Measurements from ENCODE around the gene AFM. TPM values are rescaled to one million over a fixed set of nuclear protein-coding genes. Genes with fewer than 3 reads are reported as not detected.

AFM gene
- total RNA-seq, 1 donor from 2014 or later = not detected

DNA sequence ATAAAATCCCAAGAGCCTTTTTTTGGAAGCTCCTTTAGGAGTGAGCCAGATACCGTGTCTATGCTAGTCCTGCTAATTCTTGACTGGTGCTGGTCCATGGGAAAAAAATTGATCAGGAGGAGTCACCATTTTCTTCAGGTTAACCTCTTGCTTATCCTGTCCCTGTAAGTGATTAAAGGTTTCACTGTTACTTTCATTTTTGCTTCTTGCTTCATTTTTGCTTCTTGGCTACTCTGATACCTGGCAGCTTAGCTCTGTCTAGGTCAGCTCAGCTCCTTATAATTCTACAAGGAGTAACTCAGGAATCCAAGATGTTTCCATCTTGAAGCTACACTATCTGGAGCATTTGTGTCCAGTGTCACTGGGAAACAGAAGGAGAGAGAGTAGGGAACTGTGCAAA is 45.7 kb downstream of the AFM start:
- Mint-ChIP-seq H3K36me3 (no peaks in the 10 kb centered on the region), H3K9me3 (no peaks in the 10 kb centered on the region), H3K4me3 (no peak overlapping the region), H3K4me1 (no peaks in the 10 kb centered on the region), H3K27ac (no peak overlapping the region), H3K27me3 (ENCODE audit: insufficient read depth, low read depth) (peaks cover 3% of the 10 kb centered on the region)
- no peak for DNase-seq (ENCODE audit: low spot score)
- H4K20me1 ChIP-seq (ENCODE audit: low read depth) = no peaks in the 10 kb centered on the region
- no peak overlapping the region for H3K27ac ChIP-seq
- no peaks in the 10 kb centered on the region for H3K36me3 ChIP-seq
- no peaks in the 10 kb centered on the region for H3F3A ChIP-seq (ENCODE audit: low read depth)
- no peak overlapping the region for H2AFZ ChIP-seq (replicated peaks)
- H3K9me3 ChIP-seq (ENCODE audit: low read depth) = no peaks in the 10 kb centered on the region
- no peaks in the 10 kb centered on the region for H3K27me3 ChIP-seq
- H3K4me2 ChIP-seq = no peak overlapping the region
- H3K4me3 ChIP-seq = no peak overlapping the region
- H3K9ac ChIP-seq = no peak overlapping the region
- no peaks in the 10 kb centered on the region for H3K79me2 ChIP-seq (ENCODE audit: low read depth)
- TF ChIP-seq EZH2phosphoT487 (IDR thresholded peaks at IDR 0.05) (no peak), EZH2 (IDR thresholded peaks at IDR 0.05) (no peak)
- TF ChIP-seq, protein P1, sequence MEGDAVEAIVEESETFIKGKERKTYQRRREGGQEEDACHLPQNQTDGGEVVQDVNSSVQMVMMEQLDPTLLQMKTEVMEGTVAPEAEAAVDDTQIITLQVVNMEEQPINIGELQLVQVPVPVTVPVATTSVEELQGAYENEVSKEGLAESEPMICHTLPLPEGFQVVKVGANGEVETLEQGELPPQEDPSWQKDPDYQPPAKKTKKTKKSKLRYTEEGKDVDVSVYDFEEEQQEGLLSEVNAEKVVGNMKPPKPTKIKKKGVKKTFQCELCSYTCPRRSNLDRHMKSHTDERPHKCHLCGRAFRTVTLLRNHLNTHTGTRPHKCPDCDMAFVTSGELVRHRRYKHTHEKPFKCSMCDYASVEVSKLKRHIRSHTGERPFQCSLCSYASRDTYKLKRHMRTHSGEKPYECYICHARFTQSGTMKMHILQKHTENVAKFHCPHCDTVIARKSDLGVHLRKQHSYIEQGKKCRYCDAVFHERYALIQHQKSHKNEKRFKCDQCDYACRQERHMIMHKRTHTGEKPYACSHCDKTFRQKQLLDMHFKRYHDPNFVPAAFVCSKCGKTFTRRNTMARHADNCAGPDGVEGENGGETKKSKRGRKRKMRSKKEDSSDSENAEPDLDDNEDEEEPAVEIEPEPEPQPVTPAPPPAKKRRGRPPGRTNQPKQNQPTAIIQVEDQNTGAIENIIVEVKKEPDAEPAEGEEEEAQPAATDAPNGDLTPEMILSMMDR (IDR thresholded peaks at IDR 0.05) = no peak
- H3K4me1 ChIP-seq = no peaks in the 10 kb centered on the region

DNA sequence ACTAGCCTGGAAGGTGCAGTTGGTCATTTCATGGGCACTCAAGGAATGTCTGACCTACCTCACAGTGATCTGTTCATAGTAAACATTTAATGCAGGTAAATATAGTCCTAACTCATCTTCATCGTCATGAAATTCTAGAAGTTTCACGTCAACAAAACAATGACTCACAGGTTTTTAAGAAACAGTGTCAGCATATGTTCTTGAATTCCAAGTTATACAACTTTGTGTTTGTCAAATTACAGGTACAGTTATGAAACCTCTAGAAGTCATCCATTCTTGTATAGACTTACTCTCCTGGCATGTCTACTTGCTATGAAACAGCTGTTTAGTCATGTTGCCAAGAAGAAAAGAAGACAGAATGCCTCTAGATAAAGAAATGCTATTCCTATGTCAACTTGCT is 46.6 kb downstream of the AFM start:
- Mint-ChIP-seq H3K4me1 (no peaks in the 10 kb centered on the region), H3K27me3 (ENCODE audit: insufficient read depth, low read depth) (peaks cover 4% of the 10 kb centered on the region), H3K9me3 (no peaks in the 10 kb centered on the region), H3K4me3 (no peak overlapping the region), H3K27ac (no peak overlapping the region), H3K36me3 (no peaks in the 10 kb centered on the region)
- no peaks in the 10 kb centered on the region for H3K27me3 ChIP-seq
- H3K27ac ChIP-seq = no peak overlapping the region
- H3F3A ChIP-seq (ENCODE audit: low read depth) = no peaks in the 10 kb centered on the region
- H2AFZ ChIP-seq (replicated peaks) = no peak overlapping the region
- no peaks in the 10 kb centered on the region for H3K9me3 ChIP-seq (ENCODE audit: low read depth)
- DNase-seq (ENCODE audit: low spot score) = no peak
- no peaks in the 10 kb centered on the region for H3K4me1 ChIP-seq
- no peak overlapping the region for H3K4me2 ChIP-seq
- H3K9ac ChIP-seq = no peak overlapping the region
- H3K4me3 ChIP-seq = no peak overlapping the region
- no peaks in the 10 kb centered on the region for H4K20me1 ChIP-seq (ENCODE audit: low read depth)
- H3K79me2 ChIP-seq (ENCODE audit: low read depth) = no peaks in the 10 kb centered on the region
- H3K36me3 ChIP-seq = no peaks in the 10 kb centered on the region
- TF ChIP-seq, protein P1 (IDR thresholded peaks at IDR 0.05) = no peak
- TF ChIP-seq EZH2 (IDR thresholded peaks at IDR 0.05) (no peak), EZH2phosphoT487 (IDR thresholded peaks at IDR 0.05) (no peak)

DNA sequence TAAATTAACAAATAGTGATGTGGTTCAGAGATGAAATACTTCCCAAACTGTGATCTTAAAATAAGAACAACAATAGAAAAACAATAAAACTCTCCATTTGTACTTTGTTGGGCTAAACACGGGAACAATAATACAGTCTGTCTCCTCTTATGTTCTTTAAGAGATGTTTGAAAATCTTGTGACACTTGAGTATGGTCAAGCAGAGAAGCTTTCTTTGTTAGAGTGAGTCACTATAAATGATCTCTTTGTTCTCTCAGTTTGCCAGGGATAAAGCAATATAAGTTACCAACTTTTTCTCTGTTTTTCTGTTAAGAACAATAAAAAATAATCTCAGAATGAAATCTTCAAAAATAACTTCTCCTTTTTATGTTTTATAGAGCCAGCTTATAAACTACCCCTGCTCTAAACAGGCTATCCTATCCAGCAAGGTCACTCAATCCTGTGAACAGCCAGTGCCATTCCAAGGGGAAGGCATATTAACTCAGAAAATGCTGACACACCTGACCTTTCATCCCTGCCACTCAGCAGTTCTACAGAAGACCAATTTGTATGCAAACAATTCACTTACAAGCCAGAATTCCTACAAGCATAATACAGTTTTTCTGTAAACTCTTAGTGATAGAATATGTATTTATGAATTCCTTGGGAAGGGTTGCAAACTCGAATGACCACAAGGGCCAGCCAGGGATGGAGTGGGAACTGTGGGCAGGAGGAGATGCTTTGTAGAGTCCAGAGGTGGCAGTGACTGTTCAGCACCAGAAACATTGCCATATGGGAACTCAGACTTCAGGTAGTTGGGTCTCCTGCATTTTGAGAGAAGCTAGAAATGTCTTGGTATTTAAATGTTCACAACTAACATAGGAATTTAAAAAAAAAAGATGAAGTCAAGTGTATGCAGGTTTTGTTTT is 52.2 kb downstream of the AFM start:
- Mint-ChIP-seq H3K27me3 (ENCODE audit: insufficient read depth, low read depth) (peaks cover 6% of the 10 kb centered on the region), H3K4me1 (peaks cover 5% of the 10 kb centered on the region), H3K27ac (no peak overlapping the region), H3K36me3 (no peaks in the 10 kb centered on the region), H3K4me3 (no peak overlapping the region), H3K9me3 (no peaks in the 10 kb centered on the region)
- H2AFZ ChIP-seq (replicated peaks) = no peak overlapping the region
- H4K20me1 ChIP-seq (ENCODE audit: low read depth) = no peaks in the 10 kb centered on the region
- H3K4me2 ChIP-seq = no peak overlapping the region
- no peaks in the 10 kb centered on the region for H3K4me1 ChIP-seq
- no peak overlapping the region for H3K27ac ChIP-seq
- H3K36me3 ChIP-seq = no peaks in the 10 kb centered on the region
- no peak overlapping the region for H3K4me3 ChIP-seq
- H3K9me3 ChIP-seq (ENCODE audit: low read depth) = no peaks in the 10 kb centered on the region
- TF ChIP-seq EZH2phosphoT487 (IDR thresholded peaks at IDR 0.05) (no peak), EZH2 (IDR thresholded peaks at IDR 0.05) (no peak)
- TF ChIP-seq, protein P1 (IDR thresholded peaks at IDR 0.05) = no peak
- H3K9ac ChIP-seq = no peak overlapping the region
- H3F3A ChIP-seq (ENCODE audit: low read depth) = no peaks in the 10 kb centered on the region
- no peak for DNase-seq (ENCODE audit: low spot score)
- H3K79me2 ChIP-seq (ENCODE audit: low read depth) = no peaks in the 10 kb centered on the region
- no peaks in the 10 kb centered on the region for H3K27me3 ChIP-seq
